NCI-H1694 treated with DMSO at 0.1 percent for 48 hours (cell line): Measurements from ENCODE around the gene ZNF26.
"Not testable (repeated sequence)": the region's sequence is repeated elsewhere in the genome, so short reads cannot be mapped to it uniquely, and the experiment has no call there.

Experiments used
- DNase-seq: peaks from one replicate; lab custom pipeline; 2025; lab: John Stamatoyannopoulos, UW

The ZNF26 gene

GRCh38 chr12:132956011-132956788 is 30.0 kb upstream of the ZNF26 start, which contains the start of gene ZNF605:
ZNF605 (minus strand) TSS chr12:132956306; CDS start chr12:132945635, 10,671 bp downstream.
- peak; percentile 58 for DNase-seq

GRCh38 chr12:132961790-132962189 is 24.4 kb upstream of the ZNF26 start:
- not testable (repeated sequence) for DNase-seq

- DNase-seq: not testable (repeated sequence)
Measured at GRCh38 chr12:132963947-132964346, 22.2 kb upstream of the ZNF26 start.

- DNase-seq: no peak
Measured at GRCh38 chr12:132965796-132966195, 20.4 kb upstream of the ZNF26 start.

- DNase-seq: no peak
Measured at GRCh38 chr12:132966676-132967415, 19.3 kb upstream of the ZNF26 start.

- DNase-seq: no peak
Measured at GRCh38 chr12:132967736-132968135, 18.4 kb upstream of the ZNF26 start.

- DNase-seq: no peak
Measured at GRCh38 chr12:132972374-132972773, 13.8 kb upstream of the ZNF26 start.

- not testable (repeated sequence) for DNase-seq
Measured at GRCh38 chr12:132976870-132977269, 9.3 kb upstream of the ZNF26 start.

GRCh38 chr12:132986885-132987225 is 688 bp downstream of the ZNF26 start:
- DNase-seq: no peak

- DNase-seq: no peak
Measured at GRCh38 chr12:132998741-132999140, 12.6 kb downstream of the ZNF26 start.

GRCh38 chr12:133010657-133011297 is 24.6 kb downstream of the ZNF26 start:
- DNase-seq: no peak

GRCh38 chr12:133023566-133023965 is 37.4 kb downstream of the ZNF26 start:
- no peak for DNase-seq

GRCh38 chr12:133026996-133027395 is 40.8 kb downstream of the ZNF26 start:
- no peak for DNase-seq

- peak; percentile 92 for DNase-seq
Measured at GRCh38 chr12:133037207-133038005, 51.2 kb downstream of the ZNF26 start, which contains the start of gene ZNF84. ZNF84 (plus strand) TSS chr12:133037509; CDS start chr12:133041468, 3,959 bp downstream.

- no peak for DNase-seq
Measured at GRCh38 chr12:133038118-133038709, 52.0 kb downstream of the ZNF26 start.

GRCh38 chr12:133046698-133047097 is 60.5 kb downstream of the ZNF26 start:
- DNase-seq: no peak

GRCh38 chr12:133057446-133057845 is 71.3 kb downstream of the ZNF26 start:
- DNase-seq: no peak

- no peak for DNase-seq
Measured at GRCh38 chr12:133058203-133059113, 72.3 kb downstream of the ZNF26 start.

- no peak for DNase-seq
Measured at GRCh38 chr12:133061954-133062353, 75.8 kb downstream of the ZNF26 start.

GRCh38 chr12:133063556-133063955 is 77.4 kb downstream of the ZNF26 start:
- DNase-seq: no peak
